ENCODE data around the gene JUND. TPM values are rescaled to one million over a fixed set of nuclear protein-coding genes. Genes with fewer than 3 reads are reported as not detected.

The JUND gene
- total and polyA plus RNA-seq, 2 of the 4 experiments (the other 2 are of a cell fraction): 14.2 to 77.2 TPM

DNA sequence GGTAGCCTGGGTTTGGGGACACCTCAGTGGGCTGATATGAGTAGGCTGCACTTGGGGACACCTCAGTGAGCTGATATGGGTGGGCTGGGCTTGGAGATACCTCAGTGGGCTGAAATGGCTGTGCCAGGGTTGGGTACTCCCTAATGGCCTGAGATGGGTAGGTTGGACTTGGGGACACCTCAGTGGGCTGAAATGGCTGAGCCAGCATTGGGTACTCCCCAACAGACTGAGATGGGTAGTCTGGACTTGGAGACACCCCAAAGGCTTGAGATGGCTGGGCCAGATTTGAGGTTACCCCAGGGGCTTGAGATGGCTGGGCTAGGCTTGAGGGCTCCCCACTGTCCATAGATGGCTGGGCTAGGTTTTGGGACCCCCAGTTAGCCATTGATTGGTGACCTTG is 19.3 kb downstream of the JUND start:
- Histone ChIP-seq H3K56ac (ENCODE audit: extremely low read depth, insufficient read depth, low read length) (no peak overlapping the region), H3K4ac (ENCODE audit: low read depth, low read length) (no peak overlapping the region)

More for the DNA sequence above, 19.3 kb downstream of the JUND start:
- intact Hi-C loops (cut with micrococcal nuclease) (no loop called here), in situ Hi-C loops (cut with MboI; ENCODE audit: low sequenced_read_pairs) (no loop called here), dilution Hi-C loops (cut with HindIII; ENCODE audit: low sequenced_read_pairs, unreplicated experiment) (no loop called here)
- no peak overlapping the region for H3K23ac ChIP-seq (ENCODE audit: low read depth, low read length)
- H2BK120ac ChIP-seq (ENCODE audit: low read depth, low read length): no peak overlapping the region
- TF ChIP-seq CHD1 (IDR thresholded peaks at IDR 0.05; ENCODE audit: low read depth, low read length): no peak
- no peak for TF ChIP-seq NFE2L2 (IDR thresholded peaks at IDR 0.05; ENCODE audit: low read depth, low read length)
- TF ChIP-seq BHLHE40 (IDR thresholded peaks at IDR 0.05; ENCODE audit: low read depth, low read length): no peak
- TF ChIP-seq MXI1 (IDR thresholded peaks at IDR 0.05; ENCODE audit: borderline replicate concordance, low read depth, low read length): no peak
- no peak for TF ChIP-seq SMC3 (IDR thresholded peaks at IDR 0.05; ENCODE audit: low read depth, low read length)
- TF ChIP-seq, protein P1, sequence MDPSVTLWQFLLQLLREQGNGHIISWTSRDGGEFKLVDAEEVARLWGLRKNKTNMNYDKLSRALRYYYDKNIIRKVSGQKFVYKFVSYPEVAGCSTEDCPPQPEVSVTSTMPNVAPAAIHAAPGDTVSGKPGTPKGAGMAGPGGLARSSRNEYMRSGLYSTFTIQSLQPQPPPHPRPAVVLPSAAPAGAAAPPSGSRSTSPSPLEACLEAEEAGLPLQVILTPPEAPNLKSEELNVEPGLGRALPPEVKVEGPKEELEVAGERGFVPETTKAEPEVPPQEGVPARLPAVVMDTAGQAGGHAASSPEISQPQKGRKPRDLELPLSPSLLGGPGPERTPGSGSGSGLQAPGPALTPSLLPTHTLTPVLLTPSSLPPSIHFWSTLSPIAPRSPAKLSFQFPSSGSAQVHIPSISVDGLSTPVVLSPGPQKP (IDR thresholded peaks at IDR 0.05; ENCODE audit: borderline replicate concordance, low read depth, low read length): no peak
- no peak for TF ChIP-seq CEBPB (IDR thresholded peaks at IDR 0.05; ENCODE audit: low read depth, low read length)
- TF ChIP-seq FOS (IDR thresholded peaks at IDR 0.05; ENCODE audit: low read depth, low read length): no peak
- no peak for TF ChIP-seq POLR2A (IDR thresholded peaks at IDR 0.05; ENCODE audit: low read depth, low read length)
- TF ChIP-seq, protein P2, sequence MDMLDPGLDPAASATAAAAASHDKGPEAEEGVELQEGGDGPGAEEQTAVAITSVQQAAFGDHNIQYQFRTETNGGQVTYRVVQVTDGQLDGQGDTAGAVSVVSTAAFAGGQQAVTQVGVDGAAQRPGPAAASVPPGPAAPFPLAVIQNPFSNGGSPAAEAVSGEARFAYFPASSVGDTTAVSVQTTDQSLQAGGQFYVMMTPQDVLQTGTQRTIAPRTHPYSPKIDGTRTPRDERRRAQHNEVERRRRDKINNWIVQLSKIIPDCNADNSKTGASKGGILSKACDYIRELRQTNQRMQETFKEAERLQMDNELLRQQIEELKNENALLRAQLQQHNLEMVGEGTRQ (IDR thresholded peaks at IDR 0.05; ENCODE audit: low read depth, low read length): no peak
- TF ChIP-seq MAFK (IDR thresholded peaks at IDR 0.05; ENCODE audit: low read depth, low read length): no peak
- TF ChIP-seq RCOR1 (IDR thresholded peaks at IDR 0.05; ENCODE audit: insufficient replicate concordance, low read length): no peak
- TF ChIP-seq, protein P3, sequence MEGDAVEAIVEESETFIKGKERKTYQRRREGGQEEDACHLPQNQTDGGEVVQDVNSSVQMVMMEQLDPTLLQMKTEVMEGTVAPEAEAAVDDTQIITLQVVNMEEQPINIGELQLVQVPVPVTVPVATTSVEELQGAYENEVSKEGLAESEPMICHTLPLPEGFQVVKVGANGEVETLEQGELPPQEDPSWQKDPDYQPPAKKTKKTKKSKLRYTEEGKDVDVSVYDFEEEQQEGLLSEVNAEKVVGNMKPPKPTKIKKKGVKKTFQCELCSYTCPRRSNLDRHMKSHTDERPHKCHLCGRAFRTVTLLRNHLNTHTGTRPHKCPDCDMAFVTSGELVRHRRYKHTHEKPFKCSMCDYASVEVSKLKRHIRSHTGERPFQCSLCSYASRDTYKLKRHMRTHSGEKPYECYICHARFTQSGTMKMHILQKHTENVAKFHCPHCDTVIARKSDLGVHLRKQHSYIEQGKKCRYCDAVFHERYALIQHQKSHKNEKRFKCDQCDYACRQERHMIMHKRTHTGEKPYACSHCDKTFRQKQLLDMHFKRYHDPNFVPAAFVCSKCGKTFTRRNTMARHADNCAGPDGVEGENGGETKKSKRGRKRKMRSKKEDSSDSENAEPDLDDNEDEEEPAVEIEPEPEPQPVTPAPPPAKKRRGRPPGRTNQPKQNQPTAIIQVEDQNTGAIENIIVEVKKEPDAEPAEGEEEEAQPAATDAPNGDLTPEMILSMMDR (conservative IDR thresholded peaks at IDR 0.05; ENCODE audit: low read depth, low read length): no peak
- H3K9me3 ChIP-seq (ENCODE audit: control insufficient read depth, insufficient read depth, low read length): no peaks in the 10 kb centered on the region
- no peak overlapping the region for H4K91ac ChIP-seq (ENCODE audit: insufficient read depth, low read depth, low read length)
- no peak overlapping the region for H2AK5ac ChIP-seq (ENCODE audit: low read depth, low read length)
- ChIA-PET CTCF (interaction anchor here (1.6 kb wide), 1 partner anchor 17 kb away, joined by 5 read pairs; no protein-coding TSS in a partner anchor), POLR2A (ENCODE audit: unreplicated experiment) (no interaction called here)
- H3K79me1 ChIP-seq (ENCODE audit: low read depth in 1 of 2, low read length in 2 of 2): no peaks in the 10 kb centered on the region
- H2AK9ac ChIP-seq (replicated peaks; ENCODE audit: low read depth, low read length, poor library complexity): no peak overlapping the region
- H3K27me3 ChIP-seq (ENCODE audit: control insufficient read depth, insufficient read depth, low read length): no peaks in the 10 kb centered on the region
- BruUV-seq (replicated peaks): no TSS peak
- peaks cover 3% of the 10 kb centered on the region; the same call in 1 of the 2 replicates for H3K9me1 ChIP-seq (ENCODE audit: insufficient read depth, low read length)
- peaks cover 28% of the 10 kb centered on the region for H3K36me3 ChIP-seq (ENCODE audit: control insufficient read depth, insufficient read depth, low read length)
- H2AFZ ChIP-seq (replicated peaks; ENCODE audit: low read length, poor library complexity): no peak overlapping the region
- no peak overlapping the region for H3K14ac ChIP-seq (replicated peaks; ENCODE audit: low read depth, low read length)
- H4K20me1 ChIP-seq (ENCODE audit: insufficient read depth, low read length): peaks cover 4% of the 10 kb centered on the region; the same call in 1 of the 2 replicates
- ATAC-seq (ENCODE audit: low read depth) (no peak), DNase-seq (no peak)
- no peak overlapping the region for H4K5ac ChIP-seq (ENCODE audit: low read depth, low read length)
- no peak overlapping the region for H3K18ac ChIP-seq (ENCODE audit: low read depth, low read length)
- H3K27ac ChIP-seq (ENCODE audit: insufficient read depth, low read length): no peak overlapping the region
- H3K4me1 ChIP-seq (ENCODE audit: control insufficient read depth, insufficient read depth, low read length): no peaks in the 10 kb centered on the region
- no peak overlapping the region for H3K4me2 ChIP-seq (ENCODE audit: low read depth, low read length)
- H2BK5ac ChIP-seq (ENCODE audit: low read depth, low read length, poor library complexity, severe bottlenecking): no peak overlapping the region
- H3K4me3 ChIP-seq (ENCODE audit: insufficient read depth, low read depth, low read length): no peak overlapping the region
- H3K9ac ChIP-seq (ENCODE audit: low read depth, low read length): no peak overlapping the region
- H4K8ac ChIP-seq (ENCODE audit: low read depth in 2 of 2, low read length in 2 of 2): no peak overlapping the region
- H2BK15ac ChIP-seq (ENCODE audit: low read depth, low read length): no peak overlapping the region
- H2BK20ac ChIP-seq (ENCODE audit: low read depth, low read length): no peak overlapping the region
